HepG2 (cell line): ENCODE data around the gene ZDHHC3. TPM values are rescaled to one million over a fixed set of nuclear protein-coding genes. Genes with fewer than 3 reads are reported as not detected.

Experiments used
- BRD4 ChIP-seq: sonication (generic); formaldehyde crosslinking; IDR thresholded peaks from 2 replicates; pipeline ENCODE4 v1.4.0; 2020; ENCODE audit warnings: missing genetic modification reagents
- ELF4 ChIP-seq: sonication (generic); formaldehyde crosslinking; IDR thresholded peaks from 2 replicates; pipeline ENCODE4 v1.5.0; 2020; ENCODE audit warnings: missing genetic modification reagents, mild to moderate bottlenecking, moderate library complexity, borderline replicate concordance
- GABPA ChIP-seq, 2 experiments: IDR thresholded peaks; 2 replicates each; pipeline ENCODE4 v1.6.1; 2011 to 2016; ENCODE audit warnings: low read depth in 2 of 2, low read length in 1 of 2, missing biosample characterization in 1 of 2, missing genetic modification characterization in 1 of 2
- GFI1 ChIP-seq: sonication (generic); formaldehyde crosslinking; IDR thresholded peaks from 2 replicates; pipeline ENCODE4 v1.5.0; 2020; ENCODE audit warnings: missing genetic modification reagents, mild to moderate bottlenecking, borderline replicate concordance
- JUND ChIP-seq: sonication (generic); formaldehyde crosslinking; IDR thresholded peaks from 2 replicates; pipeline ENCODE4 v1.8.0; 2022; ENCODE audit warnings: mild to moderate bottlenecking, missing genetic modification reagents
- KDM1A ChIP-seq: IDR thresholded peaks from 2 replicates; pipeline ENCODE4 v1.6.1; 2016; ENCODE audit warnings: missing compliant biosample characterization
- RXRA ChIP-seq: sonication (generic); formaldehyde crosslinking; IDR thresholded peaks from 2 replicates; pipeline ENCODE4 v1.5.1; 2020; ENCODE audit warnings: missing genetic modification reagents
- TSC22D2 ChIP-seq: sonication (generic); formaldehyde crosslinking; IDR thresholded peaks from 2 replicates; pipeline ENCODE4 v1.5.1; 2020; ENCODE audit warnings: missing genetic modification reagents, mild to moderate bottlenecking, borderline replicate concordance
- ZBTB20 ChIP-seq: sonication (generic); formaldehyde crosslinking; IDR thresholded peaks from 2 replicates; pipeline ENCODE4 v1.8.1; 2023; ENCODE audit warnings: missing genetic modification reagents, low read depth, mild to moderate bottlenecking, borderline replicate concordance
- polyA plus RNA-seq, 8 experiments: library from polyadenylated mRNA; depleted of rRNA in 3 of 8; stranded (reverse) in 7 of 8; unstranded in 1 of 8; fragments of >200 nt; fragmentation: Illumina TruSeq in 4 of 8; extraction: Trizol in 4 of 8; gene quantifications; 2 replicates each; pipeline versions ENCODE4 v1.2.1 to v1.2.3, GENCODE V29; 2011 to 2016; ENCODE audit warnings: low read depth in 4 of 8, missing spikeins in 1 of 8, mixed read lengths in 1 of 8; ENCODE audit not compliant: insufficient read depth in 1 of 8
- total RNA-seq, 5 experiments: library from RNA; depleted of rRNA; stranded (reverse); fragments of >200 nt; fragmentation: Illumina TruSeq; extraction: Trizol; gene quantifications; 2 replicates each; pipeline ENCODE4 v1.2.3, GENCODE V29; 2016; ENCODE audit warnings: low read depth in 1 of 5
- TF ChIP-seq, protein P1 (sequence below): fragments of 450-650 bp; IDR thresholded peaks from 2 replicates; pipeline ENCODE4 v1.6.1; 2017; ENCODE audit warnings: mild to moderate bottlenecking
- TF ChIP-seq, protein P2 (sequence below): sonication (generic); formaldehyde crosslinking; IDR thresholded peaks from 2 replicates; pipeline ENCODE4 v1.4.0; 2020; ENCODE audit warnings: mild to moderate bottlenecking, missing genetic modification reagents
- TF ChIP-seq, protein P3 (sequence below): sonication (generic); formaldehyde crosslinking; IDR thresholded peaks from 2 replicates; pipeline ENCODE4 v1.4.0; 2020; ENCODE audit warnings: missing genetic modification reagents, mild to moderate bottlenecking, borderline replicate concordance
- TF ChIP-seq, protein P4 (sequence below): sonication (generic); formaldehyde crosslinking; IDR thresholded peaks from 2 replicates; pipeline ENCODE4 v1.4.0; 2020; ENCODE audit warnings: missing genetic modification reagents
- TF ChIP-seq, protein P5 (sequence below): sonication (generic); formaldehyde crosslinking; IDR thresholded peaks from 2 replicates; pipeline ENCODE4 v1.5.1; 2020; ENCODE audit warnings: mild to moderate bottlenecking, missing genetic modification reagents, moderate library complexity

ZDHHC3 gene
- total and polyA plus RNA-seq, 2 of the 13 experiments (the other 11 are each of a cell fraction or from before 2014, with no cell fraction given) = 44.1 to 65.7 TPM

DNA sequence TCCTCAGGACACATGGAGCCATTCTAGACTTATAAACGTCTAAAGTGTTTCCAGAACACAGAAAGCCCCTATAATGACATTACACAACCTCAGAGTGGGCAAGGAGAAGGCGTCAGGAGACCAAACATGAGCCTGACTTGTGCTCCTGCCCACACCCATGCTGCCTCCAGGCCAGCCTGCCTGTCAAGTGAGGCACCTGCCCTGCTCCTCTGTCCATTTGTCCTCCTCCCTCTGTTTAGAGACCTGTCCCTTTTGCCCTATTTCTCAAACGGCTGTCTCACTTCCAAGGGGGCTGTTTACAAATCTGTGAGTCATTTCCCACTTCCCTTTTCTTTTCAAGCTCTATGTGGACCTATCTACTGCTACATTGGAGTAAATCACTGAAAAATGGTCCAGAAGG is 21.0 kb downstream of the ZDHHC3 start (continued):
- TF ChIP-seq, protein P1, sequence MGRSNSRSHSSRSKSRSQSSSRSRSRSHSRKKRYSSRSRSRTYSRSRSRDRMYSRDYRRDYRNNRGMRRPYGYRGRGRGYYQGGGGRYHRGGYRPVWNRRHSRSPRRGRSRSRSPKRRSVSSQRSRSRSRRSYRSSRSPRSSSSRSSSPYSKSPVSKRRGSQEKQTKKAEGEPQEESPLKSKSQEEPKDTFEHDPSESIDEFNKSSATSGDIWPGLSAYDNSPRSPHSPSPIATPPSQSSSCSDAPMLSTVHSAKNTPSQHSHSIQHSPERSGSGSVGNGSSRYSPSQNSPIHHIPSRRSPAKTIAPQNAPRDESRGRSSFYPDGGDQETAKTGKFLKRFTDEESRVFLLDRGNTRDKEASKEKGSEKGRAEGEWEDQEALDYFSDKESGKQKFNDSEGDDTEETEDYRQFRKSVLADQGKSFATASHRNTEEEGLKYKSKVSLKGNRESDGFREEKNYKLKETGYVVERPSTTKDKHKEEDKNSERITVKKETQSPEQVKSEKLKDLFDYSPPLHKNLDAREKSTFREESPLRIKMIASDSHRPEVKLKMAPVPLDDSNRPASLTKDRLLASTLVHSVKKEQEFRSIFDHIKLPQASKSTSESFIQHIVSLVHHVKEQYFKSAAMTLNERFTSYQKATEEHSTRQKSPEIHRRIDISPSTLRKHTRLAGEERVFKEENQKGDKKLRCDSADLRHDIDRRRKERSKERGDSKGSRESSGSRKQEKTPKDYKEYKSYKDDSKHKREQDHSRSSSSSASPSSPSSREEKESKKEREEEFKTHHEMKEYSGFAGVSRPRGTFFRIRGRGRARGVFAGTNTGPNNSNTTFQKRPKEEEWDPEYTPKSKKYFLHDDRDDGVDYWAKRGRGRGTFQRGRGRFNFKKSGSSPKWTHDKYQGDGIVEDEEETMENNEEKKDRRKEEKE = no peak
- peak; percentile 34; the same call in 1 of the 2 replicates for TF ChIP-seq RXRA (CRISPR knock-in tag)
- TF ChIP-seq, protein P2, sequence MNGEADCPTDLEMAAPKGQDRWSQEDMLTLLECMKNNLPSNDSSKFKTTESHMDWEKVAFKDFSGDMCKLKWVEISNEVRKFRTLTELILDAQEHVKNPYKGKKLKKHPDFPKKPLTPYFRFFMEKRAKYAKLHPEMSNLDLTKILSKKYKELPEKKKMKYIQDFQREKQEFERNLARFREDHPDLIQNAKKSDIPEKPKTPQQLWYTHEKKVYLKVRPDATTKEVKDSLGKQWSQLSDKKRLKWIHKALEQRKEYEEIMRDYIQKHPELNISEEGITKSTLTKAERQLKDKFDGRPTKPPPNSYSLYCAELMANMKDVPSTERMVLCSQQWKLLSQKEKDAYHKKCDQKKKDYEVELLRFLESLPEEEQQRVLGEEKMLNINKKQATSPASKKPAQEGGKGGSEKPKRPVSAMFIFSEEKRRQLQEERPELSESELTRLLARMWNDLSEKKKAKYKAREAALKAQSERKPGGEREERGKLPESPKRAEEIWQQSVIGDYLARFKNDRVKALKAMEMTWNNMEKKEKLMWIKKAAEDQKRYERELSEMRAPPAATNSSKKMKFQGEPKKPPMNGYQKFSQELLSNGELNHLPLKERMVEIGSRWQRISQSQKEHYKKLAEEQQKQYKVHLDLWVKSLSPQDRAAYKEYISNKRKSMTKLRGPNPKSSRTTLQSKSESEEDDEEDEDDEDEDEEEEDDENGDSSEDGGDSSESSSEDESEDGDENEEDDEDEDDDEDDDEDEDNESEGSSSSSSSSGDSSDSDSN (CRISPR knock-in tag) = no peak
- TF ChIP-seq, protein P3, sequence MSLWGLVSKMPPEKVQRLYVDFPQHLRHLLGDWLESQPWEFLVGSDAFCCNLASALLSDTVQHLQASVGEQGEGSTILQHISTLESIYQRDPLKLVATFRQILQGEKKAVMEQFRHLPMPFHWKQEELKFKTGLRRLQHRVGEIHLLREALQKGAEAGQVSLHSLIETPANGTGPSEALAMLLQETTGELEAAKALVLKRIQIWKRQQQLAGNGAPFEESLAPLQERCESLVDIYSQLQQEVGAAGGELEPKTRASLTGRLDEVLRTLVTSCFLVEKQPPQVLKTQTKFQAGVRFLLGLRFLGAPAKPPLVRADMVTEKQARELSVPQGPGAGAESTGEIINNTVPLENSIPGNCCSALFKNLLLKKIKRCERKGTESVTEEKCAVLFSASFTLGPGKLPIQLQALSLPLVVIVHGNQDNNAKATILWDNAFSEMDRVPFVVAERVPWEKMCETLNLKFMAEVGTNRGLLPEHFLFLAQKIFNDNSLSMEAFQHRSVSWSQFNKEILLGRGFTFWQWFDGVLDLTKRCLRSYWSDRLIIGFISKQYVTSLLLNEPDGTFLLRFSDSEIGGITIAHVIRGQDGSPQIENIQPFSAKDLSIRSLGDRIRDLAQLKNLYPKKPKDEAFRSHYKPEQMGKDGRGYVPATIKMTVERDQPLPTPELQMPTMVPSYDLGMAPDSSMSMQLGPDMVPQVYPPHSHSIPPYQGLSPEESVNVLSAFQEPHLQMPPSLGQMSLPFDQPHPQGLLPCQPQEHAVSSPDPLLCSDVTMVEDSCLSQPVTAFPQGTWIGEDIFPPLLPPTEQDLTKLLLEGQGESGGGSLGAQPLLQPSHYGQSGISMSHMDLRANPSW = no peak
- TF ChIP-seq, protein P4, sequence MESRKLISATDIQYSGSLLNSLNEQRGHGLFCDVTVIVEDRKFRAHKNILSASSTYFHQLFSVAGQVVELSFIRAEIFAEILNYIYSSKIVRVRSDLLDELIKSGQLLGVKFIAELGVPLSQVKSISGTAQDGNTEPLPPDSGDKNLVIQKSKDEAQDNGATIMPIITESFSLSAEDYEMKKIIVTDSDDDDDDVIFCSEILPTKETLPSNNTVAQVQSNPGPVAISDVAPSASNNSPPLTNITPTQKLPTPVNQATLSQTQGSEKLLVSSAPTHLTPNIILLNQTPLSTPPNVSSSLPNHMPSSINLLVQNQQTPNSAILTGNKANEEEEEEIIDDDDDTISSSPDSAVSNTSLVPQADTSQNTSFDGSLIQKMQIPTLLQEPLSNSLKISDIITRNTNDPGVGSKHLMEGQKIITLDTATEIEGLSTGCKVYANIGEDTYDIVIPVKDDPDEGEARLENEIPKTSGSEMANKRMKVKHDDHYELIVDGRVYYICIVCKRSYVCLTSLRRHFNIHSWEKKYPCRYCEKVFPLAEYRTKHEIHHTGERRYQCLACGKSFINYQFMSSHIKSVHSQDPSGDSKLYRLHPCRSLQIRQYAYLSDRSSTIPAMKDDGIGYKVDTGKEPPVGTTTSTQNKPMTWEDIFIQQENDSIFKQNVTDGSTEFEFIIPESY = no peak
- TF ChIP-seq, protein P5, sequence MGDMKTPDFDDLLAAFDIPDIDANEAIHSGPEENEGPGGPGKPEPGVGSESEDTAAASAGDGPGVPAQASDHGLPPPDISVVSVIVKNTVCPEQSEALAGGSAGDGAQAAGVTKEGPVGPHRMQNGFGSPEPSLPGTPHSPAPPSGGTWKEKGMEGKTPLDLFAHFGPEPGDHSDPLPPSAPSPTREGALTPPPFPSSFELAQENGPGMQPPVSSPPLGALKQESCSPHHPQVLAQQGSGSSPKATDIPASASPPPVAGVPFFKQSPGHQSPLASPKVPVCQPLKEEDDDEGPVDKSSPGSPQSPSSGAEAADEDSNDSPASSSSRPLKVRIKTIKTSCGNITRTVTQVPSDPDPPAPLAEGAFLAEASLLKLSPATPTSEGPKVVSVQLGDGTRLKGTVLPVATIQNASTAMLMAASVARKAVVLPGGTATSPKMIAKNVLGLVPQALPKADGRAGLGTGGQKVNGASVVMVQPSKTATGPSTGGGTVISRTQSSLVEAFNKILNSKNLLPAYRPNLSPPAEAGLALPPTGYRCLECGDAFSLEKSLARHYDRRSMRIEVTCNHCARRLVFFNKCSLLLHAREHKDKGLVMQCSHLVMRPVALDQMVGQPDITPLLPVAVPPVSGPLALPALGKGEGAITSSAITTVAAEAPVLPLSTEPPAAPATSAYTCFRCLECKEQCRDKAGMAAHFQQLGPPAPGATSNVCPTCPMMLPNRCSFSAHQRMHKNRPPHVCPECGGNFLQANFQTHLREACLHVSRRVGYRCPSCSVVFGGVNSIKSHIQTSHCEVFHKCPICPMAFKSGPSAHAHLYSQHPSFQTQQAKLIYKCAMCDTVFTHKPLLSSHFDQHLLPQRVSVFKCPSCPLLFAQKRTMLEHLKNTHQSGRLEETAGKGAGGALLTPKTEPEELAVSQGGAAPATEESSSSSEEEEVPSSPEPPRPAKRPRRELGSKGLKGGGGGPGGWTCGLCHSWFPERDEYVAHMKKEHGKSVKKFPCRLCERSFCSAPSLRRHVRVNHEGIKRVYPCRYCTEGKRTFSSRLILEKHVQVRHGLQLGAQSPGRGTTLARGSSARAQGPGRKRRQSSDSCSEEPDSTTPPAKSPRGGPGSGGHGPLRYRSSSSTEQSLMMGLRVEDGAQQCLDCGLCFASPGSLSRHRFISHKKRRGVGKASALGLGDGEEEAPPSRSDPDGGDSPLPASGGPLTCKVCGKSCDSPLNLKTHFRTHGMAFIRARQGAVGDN (CRISPR knock-in tag) = peak; percentile 69
- no peak for TF ChIP-seq ZBTB20 (CRISPR knock-in tag)
- TF ChIP-seq GABPA (IDR thresholded peaks at IDR 0.05; ENCODE audit: low read depth, low read length) = no peak
- 0 out of 2 replicates have a peak, but pooled peaks have one; percentile 29 for TF ChIP-seq GABPA (CRISPR knock-in tag; IDR thresholded peaks at IDR 0.05; ENCODE audit: low read depth)
- no peak for TF ChIP-seq BRD4 (CRISPR knock-in tag)
- peak; percentile 49; the same call in 1 of the 2 replicates for TF ChIP-seq JUND (CRISPR knock-in tag)
- no peak for TF ChIP-seq ELF4 (CRISPR knock-in tag)
- TF ChIP-seq GFI1 (CRISPR knock-in tag) = no peak
- no peak for TF ChIP-seq TSC22D2 (CRISPR knock-in tag)
- no peak for TF ChIP-seq KDM1A (CRISPR knock-in tag)
